ENCODE data around the gene TTC38. TPM values are rescaled to one million over a fixed set of nuclear protein-coding genes. Genes with fewer than 3 reads are reported as not detected.

The TTC38 gene
- total RNA-seq, 1 donor from 2014 or later = 16.1 TPM

- peaks cover 22% of the 10 kb centered on the region for H3K36me3 ChIP-seq (ENCODE audit: insufficient read depth, low read length)
- H3K27me3 ChIP-seq (ENCODE audit: insufficient read depth, low read length) = no peaks in the 10 kb centered on the region
- H3K9me3 ChIP-seq (ENCODE audit: insufficient read depth, low read depth, low read length) = no peaks in the 10 kb centered on the region
- H3K4me2 ChIP-seq (ENCODE audit: low read length) = no peak overlapping the region
- TF ChIP-seq, protein P1, sequence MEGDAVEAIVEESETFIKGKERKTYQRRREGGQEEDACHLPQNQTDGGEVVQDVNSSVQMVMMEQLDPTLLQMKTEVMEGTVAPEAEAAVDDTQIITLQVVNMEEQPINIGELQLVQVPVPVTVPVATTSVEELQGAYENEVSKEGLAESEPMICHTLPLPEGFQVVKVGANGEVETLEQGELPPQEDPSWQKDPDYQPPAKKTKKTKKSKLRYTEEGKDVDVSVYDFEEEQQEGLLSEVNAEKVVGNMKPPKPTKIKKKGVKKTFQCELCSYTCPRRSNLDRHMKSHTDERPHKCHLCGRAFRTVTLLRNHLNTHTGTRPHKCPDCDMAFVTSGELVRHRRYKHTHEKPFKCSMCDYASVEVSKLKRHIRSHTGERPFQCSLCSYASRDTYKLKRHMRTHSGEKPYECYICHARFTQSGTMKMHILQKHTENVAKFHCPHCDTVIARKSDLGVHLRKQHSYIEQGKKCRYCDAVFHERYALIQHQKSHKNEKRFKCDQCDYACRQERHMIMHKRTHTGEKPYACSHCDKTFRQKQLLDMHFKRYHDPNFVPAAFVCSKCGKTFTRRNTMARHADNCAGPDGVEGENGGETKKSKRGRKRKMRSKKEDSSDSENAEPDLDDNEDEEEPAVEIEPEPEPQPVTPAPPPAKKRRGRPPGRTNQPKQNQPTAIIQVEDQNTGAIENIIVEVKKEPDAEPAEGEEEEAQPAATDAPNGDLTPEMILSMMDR (IDR thresholded peaks at IDR 0.05; ENCODE audit: insufficient read depth, low read depth, low read length) = no peak
- no peak for TF ChIP-seq EZH2 (IDR thresholded peaks at IDR 0.05; ENCODE audit: insufficient read depth, low read length)
- DNase-seq (ENCODE audit: low read depth) = no peak
- Mint-ChIP-seq H3K9me3 (ENCODE audit: unreplicated experiment) (no peaks in the 10 kb centered on the region), H3K27ac (ENCODE audit: unreplicated experiment) (no peak overlapping the region), H3K4me1 (ENCODE audit: low read depth, unreplicated experiment) (no peaks in the 10 kb centered on the region), H3K36me3 (ENCODE audit: low read depth, unreplicated experiment) (peaks cover 35% of the 10 kb centered on the region), H3K27me3 (ENCODE audit: low read depth, unreplicated experiment) (no peaks in the 10 kb centered on the region), H3K4me3 (ENCODE audit: unreplicated experiment) (no peak overlapping the region)
- no peaks in the 10 kb centered on the region for H3K4me1 ChIP-seq (ENCODE audit: insufficient read depth, low read length)
- no peaks in the 10 kb centered on the region for H3K79me2 ChIP-seq (ENCODE audit: insufficient read depth, low read length)
- H3K27ac ChIP-seq (ENCODE audit: low read depth, low read length) = no peak overlapping the region
- no peaks in the 10 kb centered on the region for H4K20me1 ChIP-seq (ENCODE audit: insufficient read depth, low read length)
- H3K4me3 ChIP-seq (ENCODE audit: insufficient read depth, low read depth, low read length) = no peak overlapping the region
- no peak overlapping the region for H2AFZ ChIP-seq (ENCODE audit: low read depth, low read length)
- no peak for FAIRE-seq
- no peak overlapping the region for H3K9ac ChIP-seq (ENCODE audit: low read length)
Measured at GRCh38 chr22:46280063-46280817, 12.4 kb downstream of the TTC38 start.

GRCh38 chr22:46280999-46281623 lies 13.3 kb downstream of the TTC38 start:
- Histone ChIP-seq H3K27me3 (ENCODE audit: insufficient read depth, low read length) (no peaks in the 10 kb centered on the region), H3K4me3 (ENCODE audit: insufficient read depth, low read depth, low read length) (no peak overlapping the region), H3K4me2 (ENCODE audit: low read length) (no peak overlapping the region), H3K27ac (ENCODE audit: low read depth, low read length) (no peak overlapping the region), H4K20me1 (ENCODE audit: insufficient read depth, low read length) (no peaks in the 10 kb centered on the region), H3K79me2 (ENCODE audit: insufficient read depth, low read length) (no peaks in the 10 kb centered on the region), H3K36me3 (ENCODE audit: insufficient read depth, low read length) (peaks cover 22% of the 10 kb centered on the region), H3K9ac (ENCODE audit: low read length) (no peak overlapping the region), H3K4me1 (ENCODE audit: insufficient read depth, low read length) (no peaks in the 10 kb centered on the region), H3K9me3 (ENCODE audit: insufficient read depth, low read depth, low read length) (no peaks in the 10 kb centered on the region), H2AFZ (ENCODE audit: low read depth, low read length) (no peak overlapping the region)
- no peak for TF ChIP-seq EZH2 (IDR thresholded peaks at IDR 0.05; ENCODE audit: insufficient read depth, low read length)
- TF ChIP-seq, protein P1 (IDR thresholded peaks at IDR 0.05; ENCODE audit: insufficient read depth, low read depth, low read length) = no peak
- Mint-ChIP-seq H3K27ac (ENCODE audit: unreplicated experiment) (no peak overlapping the region), H3K4me1 (ENCODE audit: low read depth, unreplicated experiment) (peaks cover 3% of the 10 kb centered on the region), H3K9me3 (ENCODE audit: unreplicated experiment) (no peaks in the 10 kb centered on the region), H3K27me3 (ENCODE audit: low read depth, unreplicated experiment) (no peaks in the 10 kb centered on the region), H3K4me3 (ENCODE audit: unreplicated experiment) (no peak overlapping the region), H3K36me3 (ENCODE audit: low read depth, unreplicated experiment) (peaks cover 38% of the 10 kb centered on the region)
- DNase-seq (ENCODE audit: low read depth) (no peak), FAIRE-seq (no peak)

Measured in astrocyte (in vitro differentiated cells and primary cell).